ENCODE measurements around the gene CCDC70. TPM values are rescaled to one million over a fixed set of nuclear protein-coding genes. Genes with fewer than 3 reads are reported as not detected.

Gene CCDC70
- total and polyA plus RNA-seq, 2 of the 8 experiments (the other 6 are each of a cell fraction or from before 2014, with no cell fraction given) = not detected

DNA sequence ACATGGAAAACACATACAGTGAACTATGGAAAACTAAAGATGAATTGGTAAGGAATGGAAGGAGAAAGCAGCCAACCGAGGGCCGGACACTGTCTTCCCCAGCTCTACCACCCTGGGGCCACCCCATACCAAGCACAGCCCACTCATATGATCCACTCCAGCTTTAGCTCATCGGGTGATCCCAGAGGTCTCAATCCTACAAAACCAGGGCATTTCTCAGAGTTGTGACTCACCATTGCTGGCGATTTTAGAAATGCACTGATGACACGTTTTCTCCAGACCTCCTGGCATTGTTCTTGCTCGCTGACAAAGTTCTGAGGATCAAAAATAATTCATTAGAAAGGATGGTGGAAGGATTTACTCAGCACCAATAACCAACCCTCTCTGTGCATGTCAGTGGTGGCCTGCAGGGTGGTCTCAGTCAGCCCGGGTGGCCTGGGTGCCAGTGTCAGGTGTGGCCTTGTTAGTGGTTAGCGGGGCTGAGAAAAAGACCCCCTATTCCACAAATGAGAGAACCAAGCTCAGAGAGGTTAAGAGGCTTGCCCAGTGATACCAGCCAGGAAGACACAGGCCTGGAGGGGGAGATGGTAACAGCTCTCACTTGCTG, 23.4 kb upstream of the CCDC70 start:
- H4K5ac ChIP-seq (ENCODE audit: insufficient read length, low read depth, low read length) = no peak overlapping the region
- H3K23me2 ChIP-seq (ENCODE audit: low read depth, low read length) = no peaks in the 10 kb centered on the region
- H3K36me3 ChIP-seq (ENCODE audit: control insufficient read depth in 2 of 4, insufficient read depth in 4 of 4, low read length in 3 of 4) = no peaks in the 10 kb centered on the region
- H2BK15ac ChIP-seq (ENCODE audit: low read length) = no peak overlapping the region
- no peak overlapping the region for H3K56ac ChIP-seq (replicated peaks; ENCODE audit: insufficient read length, low read depth, low read length)
- no peaks in the 10 kb centered on the region for H3K79me2 ChIP-seq (ENCODE audit: control insufficient read depth in 1 of 2, insufficient read depth in 2 of 2, low read length in 2 of 2)
- 88% methylated on average over 8 of the region's 8 CpGs; no CpG with 5 or more reads in 1 of the 2 experiments for WGBS, 2 experiments (ENCODE audit: extremely low coverage in 1 of 2, insufficient coverage in 1 of 2, insufficient read length in 1 of 2, insufficient replicate concordance in 2 of 2, low coverage in 1 of 2, low lambda C conversion rate in 2 of 2, missing lambda C conversion rate in 1 of 2)
- H3K27me3 ChIP-seq (replicated peaks in 1 of 4; ENCODE audit: control insufficient read depth in 3 of 4, extremely low read depth in 1 of 4, insufficient read depth in 3 of 4, low read length in 3 of 4) = no peaks in the 10 kb centered on the region
- no peak overlapping the region for H3K4ac ChIP-seq (replicated peaks; ENCODE audit: insufficient read length, low read depth, low read length)
- H3K23ac ChIP-seq (ENCODE audit: insufficient read length) = no peak overlapping the region
- no peak overlapping the region for H4K8ac ChIP-seq (ENCODE audit: extremely low read depth, insufficient read depth, low read length)
- ChIA-PET POLR2A (ENCODE audit: partially characterized antibody) (interaction anchor here (1.2 kb wide), 1 partner anchor 97 kb away, joined by 3 read pairs; no protein-coding TSS in a partner anchor), CTCF (ENCODE audit: partially characterized antibody) (interaction anchor here (0.9 to 8.8 kb wide), 9 partner anchors 8 to 289 kb away, joined by 3 to 105 read pairs (median 5); no protein-coding TSS in a partner anchor)
- no peak overlapping the region for H2BK20ac ChIP-seq (ENCODE audit: low read length)
- no peak overlapping the region for H3K9ac ChIP-seq (replicated peaks in 1 of 4; ENCODE audit: extremely low read depth in 1 of 4, low read depth in 3 of 4, low read length in 3 of 4)
- no peaks in the 10 kb centered on the region for H4K20me1 ChIP-seq (replicated peaks in 1 of 2; ENCODE audit: control insufficient read depth in 1 of 2, insufficient read depth in 2 of 2, low read length in 2 of 2)
- no peaks in the 10 kb centered on the region for H3K79me1 ChIP-seq (ENCODE audit: low read depth, low read length)
- H3K9me3 ChIP-seq (ENCODE audit: insufficient read depth in 2 of 2, low read depth in 1 of 2, low read length in 1 of 2) = no peaks in the 10 kb centered on the region
- FAIRE-seq (no peak), DNase-seq (ENCODE audit: low read depth in 1 of 2, low spot score in 2 of 2) (no peak)
- H3K14ac ChIP-seq (ENCODE audit: insufficient read length) = no peak overlapping the region
- no peak overlapping the region for H3K27ac ChIP-seq (ENCODE audit: low read depth, low read length)
- H2AFZ ChIP-seq (ENCODE audit: low read length) = no peak overlapping the region
- H4K91ac ChIP-seq (replicated peaks; ENCODE audit: insufficient read length, low read length) = no peak overlapping the region
- no peak overlapping the region for H3K4me2 ChIP-seq (ENCODE audit: insufficient read depth in 1 of 2, low read depth in 2 of 2, low read length in 2 of 2)
- H2AK5ac ChIP-seq (ENCODE audit: low read depth, low read length) = no peak overlapping the region
- H3K18ac ChIP-seq (ENCODE audit: extremely low read depth, low read length) = no peak overlapping the region
- no peak overlapping the region for H2BK120ac ChIP-seq (replicated peaks; ENCODE audit: low read depth, low read length)
- H3K4me3 ChIP-seq (ENCODE audit: extremely low read depth in 1 of 4, insufficient read depth in 2 of 4, low read depth in 3 of 4, low read length in 4 of 4) = no peak overlapping the region
- no peak overlapping the region for H2BK12ac ChIP-seq (ENCODE audit: low read depth, low read length)
- no peak for TF ChIP-seq PHF8 (conservative IDR thresholded peaks at IDR 0.05; ENCODE audit: low read depth, low read length)
- no peak for TF ChIP-seq CBX8 (IDR thresholded peaks at IDR 0.05; ENCODE audit: borderline replicate concordance, low read depth, low read length)
- no peak for TF ChIP-seq SUZ12 (IDR thresholded peaks at IDR 0.05; ENCODE audit: low read length)
- TF ChIP-seq RXRA (IDR thresholded peaks at IDR 0.05; ENCODE audit: insufficient read depth, low read depth, low read length) = no peak
- TF ChIP-seq EGR1 (IDR thresholded peaks at IDR 0.05; ENCODE audit: borderline replicate concordance, low read depth, low read length) = no peak
- TF ChIP-seq ZNF274 (IDR thresholded peaks at IDR 0.05; ENCODE audit: borderline replicate concordance, extremely low read depth, low read length) = no peak
- TF ChIP-seq GTF2F1 (IDR thresholded peaks at IDR 0.05; ENCODE audit: borderline replicate concordance, low read depth, low read length) = no peak
- no peak for TF ChIP-seq SP2 (IDR thresholded peaks at IDR 0.05; ENCODE audit: low read length)
- no peak for TF ChIP-seq YY1 (IDR thresholded peaks at IDR 0.05; ENCODE audit: low read depth, low read length)
- no peak for TF ChIP-seq MAFK (IDR thresholded peaks at IDR 0.05; ENCODE audit: low read depth, low read length)
- TF ChIP-seq SIN3A (conservative IDR thresholded peaks at IDR 0.05 in 1 of 2, IDR thresholded peaks at IDR 0.05 in 1 of 2; ENCODE audit: low read depth in 1 of 2, low read length in 2 of 2) = no peak
- H2BK5ac ChIP-seq (ENCODE audit: low read depth, low read length) = no peak overlapping the region
- H3K4me1 ChIP-seq (replicated peaks in 1 of 4; ENCODE audit: control insufficient read depth in 3 of 4, insufficient read depth in 4 of 4, low read length in 3 of 4) = no peaks in the 10 kb centered on the region; a peak in 1 of 7 replicates

Measured in H1 (cell line).